GM12875 (cell line): ENCODE results near the gene EEPD1.
A peak's percentile ranks its signal among the peaks of the same experiment; 100 is the strongest.
"Not testable (repeated sequence)": the region's sequence is repeated elsewhere in the genome, so short reads cannot be mapped to it uniquely, and the experiment has no call there.

ENCODE experiments used
- H3K4me3 ChIP-seq: one replicate; pipeline ENCODE4 v1.5.1; 2011; ENCODE audit warnings: low read depth, low read length, control low read depth
- CTCF ChIP-seq: IDR thresholded peaks from 2 replicates; pipeline ENCODE4 v1.5.1; 2011; ENCODE audit warnings: low read depth, mild to moderate bottlenecking, control low read depth, inconsistent platforms, low read length, moderate library complexity, borderline replicate concordance; ENCODE audit not compliant: insufficient read depth

The EEPD1 gene

DNA sequence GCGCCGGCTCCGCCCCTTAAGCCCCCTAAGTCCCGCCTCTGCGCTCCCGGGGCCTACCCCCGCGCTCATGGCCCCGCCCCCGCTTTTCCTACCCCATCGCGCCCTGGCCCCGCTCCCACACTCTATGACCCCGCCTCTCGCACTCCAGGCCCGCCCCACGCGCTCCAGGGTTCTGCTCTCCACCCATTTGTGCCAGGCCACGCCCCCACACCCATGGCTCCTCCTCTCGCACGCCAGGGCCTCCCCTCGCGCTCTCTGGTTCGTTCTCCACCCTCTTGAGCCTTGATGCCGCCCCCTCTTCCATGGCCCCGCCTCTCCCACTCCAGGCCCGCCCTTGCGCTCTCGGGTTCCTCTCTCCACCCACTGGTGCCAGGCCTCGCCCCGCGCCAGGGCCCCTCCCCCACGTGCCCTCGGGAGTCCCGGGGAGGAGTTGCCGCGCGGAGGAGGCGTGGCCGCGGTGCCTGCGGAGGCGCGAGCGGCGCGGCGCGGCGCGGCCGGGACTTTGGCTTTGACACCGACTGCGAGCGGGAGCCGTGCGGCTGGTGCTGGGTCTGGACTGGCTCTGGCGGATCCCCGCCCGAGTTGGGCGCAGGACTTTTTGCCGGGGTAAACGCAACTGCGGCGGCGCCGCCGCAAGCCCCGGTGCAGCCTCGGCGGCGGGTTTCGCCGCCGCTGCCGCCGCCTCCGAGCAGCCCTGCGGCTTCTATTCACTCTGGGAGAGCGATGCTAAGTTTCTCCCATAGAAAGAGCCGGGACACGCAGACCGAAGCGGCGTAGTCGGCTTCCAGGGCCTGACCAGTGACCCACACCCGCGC, at the start of gene EEPD1:
Gene EEPD1, plus strand, starts transcription at position 499 of the 815 bp plus-strand sequence. CDS start 1,071 bp downstream, outside the sequence.
- H3K4me3 ChIP-seq, result peak within 1 kb of the TSS; percentile 55
- TF ChIP-seq CTCF, result no peak

DNA sequence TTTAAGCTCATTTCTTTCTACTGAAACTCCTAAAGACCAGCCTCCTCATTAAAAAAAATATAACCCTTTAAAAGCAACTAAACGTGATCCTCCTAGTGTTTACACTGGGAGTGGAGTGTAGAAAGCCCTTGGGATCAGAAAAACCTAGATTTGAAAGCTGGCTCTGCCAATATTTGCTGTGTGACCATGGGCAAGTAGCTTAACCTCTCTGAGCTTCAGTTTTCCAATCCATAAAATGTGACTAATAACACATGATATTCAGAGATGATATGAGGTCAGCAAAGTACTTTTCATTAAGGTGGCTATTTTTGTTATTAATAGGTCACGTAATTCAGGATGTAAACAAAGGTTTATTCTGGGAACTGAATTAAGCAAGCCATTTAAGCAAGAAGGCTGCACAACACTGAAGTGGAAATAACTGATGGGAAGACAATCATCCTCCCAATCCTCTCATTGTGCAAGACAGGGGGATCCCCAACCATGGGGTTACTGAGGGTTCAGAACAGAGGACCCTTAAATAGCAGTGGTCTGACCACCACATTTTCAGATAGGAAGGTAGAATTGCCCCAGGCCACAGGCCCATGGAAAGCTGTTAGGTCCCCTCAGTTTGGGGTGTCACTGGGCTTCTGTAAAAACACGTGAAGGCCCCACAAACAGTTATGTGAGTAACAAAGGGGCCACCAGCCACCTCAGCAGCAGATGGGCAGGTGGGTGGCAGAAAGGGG, 49.1 kb upstream of the EEPD1 start:
- no peak for TF ChIP-seq CTCF
- H3K4me3 ChIP-seq, result no peak overlapping the region

GRCh38 chr7:36106972-36107908, 45.8 kb upstream of the EEPD1 start:
- H3K4me3 ChIP-seq, result not testable (repeated sequence)

DNA sequence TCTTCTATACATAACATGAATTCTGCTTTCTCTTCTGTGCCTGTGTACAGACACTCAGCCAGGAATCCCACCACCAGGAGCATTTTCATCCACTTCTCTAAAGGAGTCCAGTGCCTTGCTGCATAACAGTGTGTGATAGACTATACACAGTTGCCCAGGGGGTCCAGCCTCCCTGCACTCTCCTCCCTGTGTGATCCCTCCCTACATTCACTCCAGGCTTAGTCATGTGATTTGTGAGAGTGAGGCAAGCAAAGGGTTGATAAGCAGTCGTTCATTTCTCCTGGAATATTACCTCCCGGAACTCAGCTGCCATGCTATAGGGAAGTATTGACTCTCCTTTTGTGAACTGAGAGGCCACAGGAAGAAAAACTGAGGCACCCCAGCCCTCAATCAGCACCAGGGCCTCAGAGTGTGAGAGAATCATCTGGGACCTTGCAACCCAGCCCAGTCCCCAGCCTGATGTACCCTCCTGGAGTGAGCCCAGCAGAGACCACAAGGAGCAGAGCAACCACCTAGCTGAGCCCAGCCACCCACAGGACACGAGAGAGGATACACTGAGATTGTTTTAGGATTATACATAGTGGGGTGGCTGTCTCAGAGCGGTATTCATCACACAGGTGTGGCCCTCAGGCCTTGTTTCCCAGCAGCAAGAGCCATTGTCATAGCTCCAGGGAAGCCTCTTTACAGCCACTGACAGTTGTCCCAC, 45.0 kb upstream of the EEPD1 start:
- no peak for TF ChIP-seq CTCF
- no peak overlapping the region for H3K4me3 ChIP-seq

- TF ChIP-seq CTCF, result no peak
- H3K4me3 ChIP-seq, result no peak overlapping the region
Observed at GRCh38 chr7:36109013-36109627, 43.9 kb upstream of the EEPD1 start.

GRCh38 chr7:36110584-36110983, 42.5 kb upstream of the EEPD1 start:
- no peak overlapping the region for H3K4me3 ChIP-seq
- no peak for TF ChIP-seq CTCF
